Stimulated activated CD4-positive, alpha-beta T cell treated with anti-CD3 and anti-CD28 coated beads, Interleukin-1b, Interleukin-23, amount 100 ng/mL, for 48 hours (primary cell): Measurements from ENCODE around the gene HDHD2.

Source experiments
- DNase-seq: peaks from one replicate; pipeline ENCODE4 v3.0.0-alpha.2; 2020

The HDHD2 gene

GRCh38 chr18:47143899-47144485 lies 6.3 kb downstream of the HDHD2 start:
- DNase-seq, result no peak

GRCh38 chr18:47143153-47143552 lies 7.1 kb downstream of the HDHD2 start:
- no peak for DNase-seq

- no peak for DNase-seq
Measured at GRCh38 chr18:47141289-47141688, 9.0 kb downstream of the HDHD2 start.

- no peak for DNase-seq
Measured at GRCh38 chr18:47121146-47121545, 29.2 kb downstream of the HDHD2 start.

- DNase-seq, result peak; percentile 22
Measured at GRCh38 chr18:47120428-47120827, 29.9 kb downstream of the HDHD2 start.

GRCh38 chr18:47118981-47119380 lies 31.3 kb downstream of the HDHD2 start:
- DNase-seq, result peak; percentile 22

DNA sequence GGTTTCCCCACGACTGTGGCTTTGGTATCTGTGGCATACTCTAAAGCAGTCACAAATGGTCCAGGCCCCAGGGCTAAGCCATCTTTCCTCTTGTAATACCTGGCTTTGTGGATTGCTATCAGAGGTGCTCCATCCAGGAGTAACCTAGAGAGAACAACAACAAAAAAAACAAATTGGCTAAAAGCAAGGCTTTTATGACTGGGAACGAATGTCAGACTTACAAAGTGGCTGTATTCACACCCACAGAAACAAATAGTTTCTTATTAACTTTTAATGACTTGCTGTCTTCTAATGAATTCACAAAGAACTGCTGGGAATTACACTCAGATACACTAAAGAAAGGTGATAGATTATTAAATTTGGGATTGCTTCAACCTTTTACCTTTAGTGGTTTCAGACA lies 35.1 kb downstream of the HDHD2 start:
- no peak for DNase-seq

DNA sequence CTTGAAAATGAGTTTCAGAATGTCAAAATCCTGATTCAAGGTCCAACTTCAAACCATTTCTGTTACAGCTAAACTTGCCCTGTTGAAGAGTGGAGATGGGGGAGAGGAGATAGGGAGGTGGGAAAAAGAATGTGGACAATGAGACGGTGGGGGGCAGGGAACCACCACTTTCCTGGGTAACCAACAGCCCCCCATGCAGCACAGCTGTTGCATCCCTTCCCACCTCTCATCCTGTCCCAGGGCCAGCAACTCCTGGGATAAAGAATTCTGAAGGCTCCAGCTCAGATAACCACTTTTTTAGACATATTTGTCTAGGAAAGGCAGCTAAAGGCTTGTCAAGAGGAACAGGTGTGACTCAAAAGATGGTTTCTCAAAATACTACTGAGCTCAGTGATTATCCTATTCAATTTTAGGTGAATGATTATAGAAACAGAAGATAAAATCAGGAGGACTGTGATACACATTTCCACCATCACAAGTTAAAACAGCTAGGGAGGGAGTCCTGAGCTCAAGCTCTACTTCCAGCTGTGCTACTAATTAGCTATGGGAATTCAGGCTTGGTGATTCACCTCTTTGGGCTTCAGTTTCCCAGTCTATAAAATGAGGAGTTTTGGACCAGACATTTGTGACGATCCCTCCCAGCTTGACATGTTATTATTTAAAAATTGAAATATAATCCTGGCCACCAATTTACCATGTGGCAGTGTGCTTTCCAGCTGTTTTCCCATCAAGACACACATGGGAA lies 36.3 kb downstream of the HDHD2 start:
- no peak for DNase-seq

DNA sequence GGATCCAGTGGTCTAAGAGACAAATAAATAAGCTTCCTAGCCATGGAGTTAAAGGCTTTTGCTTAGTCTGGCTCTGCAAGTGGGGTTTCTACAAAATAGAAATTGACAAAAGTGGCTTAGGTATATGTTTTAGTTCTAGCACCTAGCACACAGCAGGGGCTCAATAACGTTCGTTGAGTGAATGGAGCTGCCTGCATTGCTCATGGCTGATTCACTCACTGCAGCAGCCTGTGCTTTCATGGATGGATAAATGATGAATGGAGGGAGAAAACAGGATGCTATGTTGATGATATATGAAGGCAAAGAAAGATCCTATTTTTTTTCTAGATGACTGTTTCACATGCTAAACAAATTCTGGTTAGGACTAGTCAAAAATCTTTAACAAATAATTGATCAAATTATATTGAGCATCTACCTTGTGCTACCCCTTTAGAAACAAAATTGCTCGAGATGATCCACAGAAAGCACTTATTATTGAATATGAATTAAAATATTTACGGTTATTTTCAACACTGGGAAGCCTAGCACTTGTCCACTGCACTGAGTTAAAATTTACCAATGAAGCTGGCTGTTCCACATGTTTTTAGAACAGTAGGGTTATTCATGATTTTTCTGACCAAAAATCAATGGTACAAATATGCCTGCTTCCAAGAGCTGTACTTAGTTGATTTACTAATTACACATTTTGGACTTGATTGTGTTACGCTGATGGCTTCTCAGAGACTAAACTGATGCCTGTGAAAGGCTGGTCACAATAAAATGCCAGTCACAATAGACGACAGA lies 39.6 kb downstream of the HDHD2 start:
- no peak for DNase-seq

- DNase-seq, result no peak
Measured at GRCh38 chr18:47109720-47110119, 40.6 kb downstream of the HDHD2 start.

- DNase-seq, result no peak
Measured at GRCh38 chr18:47108998-47109405, 41.3 kb downstream of the HDHD2 start.

GRCh38 chr18:47108373-47108772 lies 41.9 kb downstream of the HDHD2 start:
- no peak for DNase-seq

GRCh38 chr18:47100212-47100831 lies 50.0 kb downstream of the HDHD2 start:
- DNase-seq, result peak; percentile 58

GRCh38 chr18:47095810-47096209 lies 54.5 kb downstream of the HDHD2 start:
- DNase-seq, result no peak

- no peak for DNase-seq
Measured at GRCh38 chr18:47087676-47088075, 62.6 kb downstream of the HDHD2 start.

- DNase-seq, result no peak
Measured at GRCh38 chr18:47081578-47081977, 68.7 kb downstream of the HDHD2 start.

GRCh38 chr18:47080872-47081271 lies 69.4 kb downstream of the HDHD2 start:
- no peak for DNase-seq

GRCh38 chr18:47077111-47077510 lies 73.2 kb downstream of the HDHD2 start:
- no peak for DNase-seq

GRCh38 chr18:47075098-47075883 lies 75.0 kb downstream of the HDHD2 start:
- no peak for DNase-seq

DNA sequence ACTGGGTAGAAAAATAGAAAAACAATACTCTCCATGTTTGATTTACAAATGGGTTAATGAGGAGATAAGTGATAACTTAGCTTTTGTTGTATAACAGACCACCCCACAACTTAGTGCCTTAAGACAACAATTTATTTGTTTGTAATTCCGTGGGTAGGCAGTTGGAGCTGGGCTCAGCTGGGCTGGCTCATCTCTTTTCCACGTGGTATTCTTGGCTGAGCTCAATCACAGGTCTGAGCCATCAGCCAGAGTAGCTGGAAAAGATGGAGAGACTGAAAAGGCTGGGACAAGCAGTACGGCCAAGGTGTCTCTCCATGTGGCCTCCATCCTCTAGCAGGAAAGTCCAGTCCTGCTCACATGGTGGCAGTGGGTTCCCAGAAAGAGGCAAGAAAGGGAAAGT lies 82.7 kb downstream of the HDHD2 start:
- DNase-seq, result no peak

- no peak for DNase-seq
Measured at GRCh38 chr18:47063096-47063495, 87.2 kb downstream of the HDHD2 start.

- DNase-seq, result no peak
Measured at GRCh38 chr18:47062471-47062870, 87.8 kb downstream of the HDHD2 start.
